ENCODE results near the gene MOV10L1.

The MOV10L1 gene

GRCh38 chr22:50175921-50176849, 86.4 kb downstream of the MOV10L1 start:
- no peak for DNase-seq (ENCODE audit: low read depth in 2 of 2)

DNA sequence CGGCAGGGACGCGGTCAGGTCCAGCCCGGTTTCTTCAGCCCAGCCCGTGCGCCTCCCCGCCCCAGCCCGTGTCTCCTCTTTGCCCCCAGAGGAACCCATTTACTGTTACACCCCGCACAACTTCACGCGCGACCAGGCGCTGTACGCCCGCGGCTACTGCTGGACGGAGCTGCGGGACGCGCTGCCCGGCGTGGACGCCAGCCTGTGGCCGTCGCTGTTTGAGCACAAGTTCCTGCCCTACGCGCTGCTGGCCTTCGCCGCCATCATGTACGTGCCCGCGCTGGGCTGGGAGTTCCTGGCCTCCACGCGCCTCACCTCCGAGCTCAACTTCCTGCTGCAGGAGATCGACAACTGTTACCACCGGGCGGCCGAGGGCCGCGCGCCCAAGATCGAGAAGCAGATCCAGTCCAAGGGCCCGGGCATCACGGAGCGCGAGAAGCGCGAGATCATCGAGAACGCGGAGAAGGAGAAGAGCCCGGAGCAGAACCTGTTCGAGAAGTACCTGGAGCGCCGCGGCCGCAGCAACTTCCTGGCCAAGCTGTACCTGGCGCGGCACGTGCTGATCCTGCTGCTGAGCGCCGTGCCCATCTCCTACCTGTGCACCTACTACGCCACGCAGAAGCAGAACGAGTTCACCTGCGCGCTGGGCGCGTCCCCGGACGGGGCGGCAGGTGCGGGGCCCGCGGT, 87.2 kb downstream of the MOV10L1 start:
- no peak for DNase-seq (ENCODE audit: low read depth in 2 of 2)

- no peak for DNase-seq (ENCODE audit: low read depth in 2 of 2)
Measured at GRCh38 chr22:50177537-50178470, 88.0 kb downstream of the MOV10L1 start.

DNA sequence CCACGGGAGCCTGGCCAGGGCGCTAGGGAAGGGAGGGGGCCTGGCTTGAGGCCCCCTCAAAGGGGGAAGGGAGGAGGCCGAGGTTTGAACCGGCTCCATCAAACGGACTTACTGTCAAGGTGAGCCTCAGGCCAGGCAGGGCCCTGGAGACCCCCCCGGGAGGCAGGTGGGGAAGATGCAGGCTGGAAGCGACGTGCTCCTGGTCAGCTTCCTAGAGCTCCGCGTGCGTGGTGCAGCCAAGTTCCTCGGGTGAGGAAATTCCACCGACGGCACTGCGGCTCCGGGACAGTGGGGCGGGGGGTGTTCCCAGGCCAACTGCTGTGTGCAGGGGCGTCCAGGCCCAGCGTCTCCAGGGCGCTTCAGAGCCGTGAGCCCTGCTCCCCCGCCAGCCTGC, 88.7 kb downstream of the MOV10L1 start:
- DNase-seq (ENCODE audit: low read depth in 2 of 2) = no peak

GRCh38 chr22:50178871-50179869, 89.4 kb downstream of the MOV10L1 start:
- no peak for DNase-seq (ENCODE audit: low read depth in 2 of 2)

GRCh38 chr22:50179937-50180726, 90.3 kb downstream of the MOV10L1 start:
- DNase-seq (ENCODE audit: low read depth in 2 of 2) = no peak

GRCh38 chr22:50180727-50181521, 91.1 kb downstream of the MOV10L1 start:
- DNase-seq (ENCODE audit: low read depth in 2 of 2) = no peak

GRCh38 chr22:50182176-50183081, 92.6 kb downstream of the MOV10L1 start:
- no peak for DNase-seq (ENCODE audit: low read depth in 2 of 2)

GRCh38 chr22:50183141-50183971, 93.5 kb downstream of the MOV10L1 start:
- DNase-seq (ENCODE audit: low read depth in 2 of 2) = no peak

DNA sequence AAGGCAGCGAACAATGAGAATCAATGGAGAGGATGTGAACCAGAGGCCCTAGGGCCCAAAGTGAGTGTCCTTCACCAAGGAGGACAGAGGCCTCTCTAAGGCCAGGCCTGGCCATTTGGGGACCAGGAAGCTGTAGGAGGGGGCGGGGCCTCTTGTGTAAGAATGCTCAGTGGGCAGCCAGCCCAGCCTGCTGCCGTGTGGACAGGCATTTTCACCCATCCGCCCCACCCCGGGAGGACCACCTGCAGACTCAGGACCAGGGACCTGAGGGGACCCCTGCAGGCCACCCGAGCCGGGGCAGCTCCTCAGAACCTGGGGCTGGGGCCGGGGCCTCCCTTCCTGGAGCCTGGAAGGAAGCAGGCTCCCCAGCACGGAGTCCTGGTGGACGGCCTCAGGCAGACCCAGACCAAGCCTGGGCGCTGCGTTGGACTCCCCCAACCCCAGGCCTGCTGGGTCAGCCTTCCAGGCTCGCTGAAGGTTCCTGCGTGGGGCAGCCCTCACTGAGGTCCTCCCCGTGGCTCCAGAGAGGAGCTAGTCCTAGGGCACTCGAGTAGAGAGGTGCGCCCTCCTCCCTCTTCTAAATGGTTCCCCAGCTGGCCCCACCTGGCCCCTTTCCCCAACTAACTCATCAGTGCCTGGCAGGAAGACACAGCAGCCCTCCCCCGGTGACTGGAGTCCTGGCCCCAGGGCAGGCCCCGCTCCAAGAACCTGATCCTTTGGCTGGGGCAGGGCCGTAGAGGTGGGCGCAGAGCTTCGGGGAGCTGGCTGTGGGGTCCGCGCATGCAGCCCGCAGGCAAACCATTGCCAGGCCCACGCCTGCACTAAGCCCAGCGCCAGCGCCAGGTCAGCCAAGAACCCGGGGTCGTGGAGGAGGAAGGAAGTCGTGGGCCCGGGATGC, 94.4 kb downstream of the MOV10L1 start:
- no peak for DNase-seq (ENCODE audit: low read depth in 2 of 2)

DNA sequence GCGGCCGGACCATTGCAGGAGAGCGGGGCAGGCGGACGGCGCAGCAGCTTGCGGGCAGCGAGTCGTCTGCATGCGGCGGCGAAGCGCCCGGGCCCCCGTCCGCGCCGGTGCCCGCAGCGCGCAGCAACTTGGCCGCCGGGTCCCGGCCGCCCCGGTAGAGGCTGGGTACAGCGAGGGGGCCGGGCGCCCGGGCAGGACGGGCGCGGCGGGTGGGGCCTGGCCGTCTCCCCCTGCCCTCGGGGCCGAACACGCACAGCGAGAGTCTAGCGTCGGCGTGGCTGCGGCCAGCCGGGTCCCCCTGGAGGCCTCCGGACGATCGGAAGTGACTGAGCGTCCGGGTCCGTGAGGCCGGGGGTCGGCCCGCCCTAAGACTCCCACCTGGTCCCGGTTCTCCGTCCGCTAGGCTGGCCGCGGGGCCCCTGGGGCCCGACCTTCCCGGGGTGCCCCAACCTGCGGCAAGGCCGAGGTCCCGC, 95.1 kb downstream of the MOV10L1 start:
- DNase-seq (ENCODE audit: low read depth in 2 of 2) = no peak

DNA sequence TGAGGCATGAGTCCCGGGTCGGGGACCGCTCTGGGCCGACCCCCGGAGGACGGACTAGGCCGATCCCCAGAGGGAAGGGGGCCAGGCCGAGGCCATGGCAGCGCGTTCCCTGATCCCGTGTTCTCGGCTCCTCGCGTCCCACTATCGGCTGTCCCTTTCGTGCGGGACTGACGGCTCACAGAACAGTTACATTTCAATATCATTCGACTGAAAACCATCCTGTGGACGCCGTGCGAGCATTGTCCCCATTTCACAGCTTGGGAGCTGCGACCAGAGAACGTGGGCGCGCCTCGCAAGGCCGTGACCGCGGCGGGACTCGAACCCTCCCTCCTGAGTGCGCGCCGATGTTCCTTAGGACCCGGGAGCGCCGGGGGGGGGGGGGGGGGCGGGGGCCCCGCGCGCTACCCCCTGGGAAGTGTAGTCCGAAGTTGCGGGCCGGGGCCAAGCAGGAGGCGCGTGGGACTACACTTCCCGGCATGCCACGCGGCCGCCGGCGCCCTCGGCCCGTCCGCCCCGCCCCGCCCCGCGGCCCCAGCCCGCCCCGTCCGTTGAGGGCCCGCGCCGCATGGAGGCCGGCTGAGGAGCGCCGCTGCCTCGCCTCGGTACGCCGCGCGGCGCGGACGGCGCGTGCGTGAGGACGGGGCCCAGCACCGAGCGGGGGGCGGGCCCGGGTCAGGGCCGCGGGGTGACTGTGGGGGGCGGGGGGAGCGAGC, 95.7 kb downstream of the MOV10L1 start, which contains the start of gene TRABD:
Gene TRABD (plus strand): TSS at position 539 of the 713 bp plus-strand sequence. CDS start 7,148 bp downstream, outside the sequence.
- DNase-seq (ENCODE audit: low read depth in 2 of 2) = peak; percentile 72 to 81

DNA sequence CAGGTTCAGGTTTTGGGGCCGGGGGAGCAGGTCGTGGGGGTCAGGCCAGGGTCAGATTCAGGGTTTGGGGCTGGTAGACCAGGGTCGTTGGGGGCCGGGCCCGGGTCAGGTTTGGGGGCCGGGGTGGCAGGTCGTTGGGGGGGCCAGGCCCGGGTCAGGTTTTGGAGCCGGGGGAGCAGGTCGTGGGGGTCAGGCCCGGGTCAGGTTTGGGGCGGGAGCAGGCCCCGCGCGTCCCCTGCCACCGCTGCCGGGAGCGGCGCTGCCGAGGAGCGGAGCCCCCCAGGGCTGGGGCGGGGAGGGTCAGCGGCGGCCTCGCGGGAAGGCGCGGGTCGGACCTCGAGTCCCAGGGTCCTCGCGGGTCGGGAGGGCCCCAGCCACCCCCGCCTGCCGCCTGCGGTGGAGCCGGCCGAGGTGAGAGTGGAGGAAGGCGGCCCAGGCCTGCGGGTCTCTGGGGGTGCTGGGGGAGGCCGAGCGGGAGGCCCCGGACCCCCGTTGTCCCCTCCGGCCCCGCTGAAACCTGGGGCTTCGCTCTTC, 96.4 kb downstream of the MOV10L1 start:
- no peak for DNase-seq (ENCODE audit: low read depth in 2 of 2)

DNA sequence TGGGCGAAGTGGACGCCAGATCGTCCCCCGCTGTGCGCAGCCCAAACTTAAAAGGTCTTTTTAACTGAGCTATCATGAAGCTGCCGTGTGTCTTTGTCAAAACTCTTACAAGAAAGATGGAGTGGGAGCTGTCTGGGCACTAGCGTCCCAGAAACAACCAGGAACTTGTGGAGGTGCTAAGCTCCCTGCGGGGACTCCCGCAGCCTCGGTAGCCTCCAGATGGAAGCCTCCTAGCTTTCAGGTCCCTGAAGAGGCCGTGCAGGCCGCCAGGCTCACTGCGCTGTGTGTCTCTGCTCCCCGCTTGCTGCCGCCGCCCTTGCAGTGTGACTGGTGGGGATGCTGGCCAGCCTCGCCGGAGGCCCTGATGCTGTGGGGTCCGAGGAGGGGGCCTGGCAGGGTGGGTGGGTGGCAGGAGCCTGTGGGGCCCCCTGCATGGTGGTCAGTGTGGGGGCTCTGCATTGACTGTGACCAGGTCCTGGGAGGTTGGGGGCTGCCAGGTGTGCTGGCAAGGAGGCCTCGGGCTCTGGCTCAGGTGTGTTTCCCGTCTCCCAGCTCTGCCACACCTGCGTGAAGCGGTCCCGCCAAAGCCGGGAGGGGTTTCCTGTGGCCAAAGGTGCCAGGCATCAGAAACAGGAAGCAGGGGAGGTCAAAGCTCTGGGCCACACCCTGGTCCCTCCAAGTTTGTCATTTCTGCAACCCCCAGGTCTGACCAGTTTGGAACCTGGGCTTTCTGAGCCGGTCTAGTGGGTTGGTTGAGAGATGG, 97.1 kb downstream of the MOV10L1 start:
- DNase-seq (ENCODE audit: low read depth in 2 of 2) = no peak
